Neural progenitor cell (in vitro differentiated cells): ENCODE results near the gene ANAPC4.

Source experiments
- CTCF ChIP-seq: fragments of 200-600 bp; sonication (generic); IDR thresholded peaks from 2 replicates; pipeline ENCODE4 v1.5.1; 2017; ENCODE audit warnings: antibody characterized with exemption, mild to moderate bottlenecking
- EZH2 ChIP-seq: fragments of 200-600 bp; sonication (generic); IDR thresholded peaks from 2 replicates; pipeline ENCODE4 v1.6.1; 2017; ENCODE audit warnings: antibody characterized with exemption, mild to moderate bottlenecking, moderate library complexity
- EZH2phosphoT487 ChIP-seq: fragments of 200-600 bp; sonication (generic); IDR thresholded peaks from 2 replicates; pipeline ENCODE4 v1.6.1; 2017; ENCODE audit warnings: antibody characterized with exemption

- TF ChIP-seq CTCF (no peak), EZH2phosphoT487 (no peak), EZH2 (no peak)
These were observed 6.8 kb upstream of the ANAPC4 start for GRCh38 chr4:25370242-25370641.
